ENCODE data around the gene HHAT.
"Not testable (repeated sequence)": the region's sequence is repeated elsewhere in the genome, so short reads cannot be mapped to it uniquely, and the experiment has no call there.

HHAT gene

DNA sequence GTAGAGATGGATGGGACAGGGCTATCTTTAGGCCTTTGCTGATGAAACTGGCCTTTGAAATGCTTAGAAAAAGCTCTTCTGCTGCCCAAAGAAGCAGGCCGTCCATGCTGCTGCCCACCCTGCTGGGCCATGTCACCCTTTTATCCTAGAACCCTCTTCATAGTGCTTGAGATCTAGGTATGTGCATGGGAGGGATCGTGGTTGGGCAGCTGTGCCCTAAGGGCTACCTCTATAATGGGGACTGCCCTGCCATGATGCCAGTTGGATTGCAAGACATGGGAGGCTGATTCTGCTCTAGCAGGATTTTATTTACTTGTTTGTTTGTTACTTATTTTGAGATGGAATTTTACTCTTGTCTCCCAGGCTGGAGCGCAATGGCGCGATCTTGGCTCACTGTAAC is 69.0 kb downstream of the HHAT start:
- DNase-seq (ENCODE audit: low read depth): no peak
- TF ChIP-seq, protein P1, sequence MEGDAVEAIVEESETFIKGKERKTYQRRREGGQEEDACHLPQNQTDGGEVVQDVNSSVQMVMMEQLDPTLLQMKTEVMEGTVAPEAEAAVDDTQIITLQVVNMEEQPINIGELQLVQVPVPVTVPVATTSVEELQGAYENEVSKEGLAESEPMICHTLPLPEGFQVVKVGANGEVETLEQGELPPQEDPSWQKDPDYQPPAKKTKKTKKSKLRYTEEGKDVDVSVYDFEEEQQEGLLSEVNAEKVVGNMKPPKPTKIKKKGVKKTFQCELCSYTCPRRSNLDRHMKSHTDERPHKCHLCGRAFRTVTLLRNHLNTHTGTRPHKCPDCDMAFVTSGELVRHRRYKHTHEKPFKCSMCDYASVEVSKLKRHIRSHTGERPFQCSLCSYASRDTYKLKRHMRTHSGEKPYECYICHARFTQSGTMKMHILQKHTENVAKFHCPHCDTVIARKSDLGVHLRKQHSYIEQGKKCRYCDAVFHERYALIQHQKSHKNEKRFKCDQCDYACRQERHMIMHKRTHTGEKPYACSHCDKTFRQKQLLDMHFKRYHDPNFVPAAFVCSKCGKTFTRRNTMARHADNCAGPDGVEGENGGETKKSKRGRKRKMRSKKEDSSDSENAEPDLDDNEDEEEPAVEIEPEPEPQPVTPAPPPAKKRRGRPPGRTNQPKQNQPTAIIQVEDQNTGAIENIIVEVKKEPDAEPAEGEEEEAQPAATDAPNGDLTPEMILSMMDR (conservative IDR thresholded peaks at IDR 0.05; ENCODE audit: low read depth, low read length): no peak

DNA sequence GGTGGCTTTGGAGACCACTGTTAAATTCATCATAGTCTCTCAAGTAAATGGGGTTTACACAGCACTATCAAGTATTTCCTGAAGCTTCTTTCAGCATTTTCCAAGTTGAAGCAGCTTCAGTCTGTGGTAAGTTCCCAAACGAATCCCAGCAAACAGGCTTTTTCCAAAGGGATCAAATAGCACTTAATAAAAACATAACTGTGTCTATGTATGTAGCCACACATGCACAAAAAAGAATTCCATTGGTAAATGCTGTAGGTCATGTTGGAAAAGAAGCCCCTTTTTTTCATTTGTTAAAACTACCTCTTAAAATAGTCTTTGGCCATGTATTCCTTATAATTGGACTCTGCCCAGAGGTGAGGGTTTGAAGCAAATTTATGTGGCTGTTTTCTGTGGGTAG is 69.8 kb downstream of the HHAT start:
- TF ChIP-seq, protein P1 (conservative IDR thresholded peaks at IDR 0.05; ENCODE audit: low read depth, low read length): no peak
- H3K4me3 ChIP-seq (ENCODE audit: low read length): no peak overlapping the region
- no peak for DNase-seq (ENCODE audit: low read depth)

More for the DNA sequence above, 69.0 kb downstream of the HHAT start:
- H3K4me3 ChIP-seq (ENCODE audit: low read length): no peak overlapping the region

DNA sequence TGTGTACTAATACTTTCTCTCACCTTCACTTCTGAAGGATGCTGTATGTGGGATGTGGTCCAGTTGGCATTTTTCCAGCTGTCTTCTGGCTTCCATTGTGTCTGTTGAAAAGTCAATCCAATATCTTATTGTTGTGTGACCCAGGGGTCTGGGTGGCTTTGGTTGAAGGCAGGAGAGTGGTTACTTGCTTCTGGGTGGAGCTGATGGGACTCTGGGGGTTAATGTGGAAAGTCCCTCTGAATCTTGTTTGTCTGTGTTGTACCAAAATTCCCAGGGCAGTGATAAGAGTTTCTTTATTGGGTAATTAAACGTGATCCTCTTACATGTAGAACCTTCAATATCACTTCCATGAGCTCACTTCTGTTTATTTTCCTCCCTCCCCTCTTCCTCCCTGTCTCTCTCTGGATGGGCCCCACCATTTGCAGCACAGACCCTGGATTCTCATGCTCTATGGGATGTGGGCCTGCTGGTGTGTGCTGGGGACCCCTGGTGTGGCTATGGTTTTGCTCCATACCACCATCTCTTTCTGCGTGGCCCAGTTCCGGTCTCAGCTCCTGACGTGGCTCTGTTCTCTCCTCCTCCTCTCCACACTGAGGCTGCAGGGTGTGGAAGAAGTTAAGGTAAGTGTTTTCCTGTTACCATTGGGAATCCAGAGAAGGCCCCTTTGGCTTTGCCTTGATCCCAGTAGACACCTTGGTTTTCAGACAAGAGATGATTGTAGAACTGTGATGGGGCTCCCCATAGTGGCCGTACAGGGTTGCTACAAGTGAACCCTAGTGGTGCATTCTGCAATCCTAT is 71.5 kb downstream of the HHAT start:
- DNase-seq (ENCODE audit: low read depth): peak; percentile 22
- no peak overlapping the region for H3K4me3 ChIP-seq (ENCODE audit: low read length)
- TF ChIP-seq, protein P1 (conservative IDR thresholded peaks at IDR 0.05; ENCODE audit: low read depth, low read length): peak; percentile 93

DNA sequence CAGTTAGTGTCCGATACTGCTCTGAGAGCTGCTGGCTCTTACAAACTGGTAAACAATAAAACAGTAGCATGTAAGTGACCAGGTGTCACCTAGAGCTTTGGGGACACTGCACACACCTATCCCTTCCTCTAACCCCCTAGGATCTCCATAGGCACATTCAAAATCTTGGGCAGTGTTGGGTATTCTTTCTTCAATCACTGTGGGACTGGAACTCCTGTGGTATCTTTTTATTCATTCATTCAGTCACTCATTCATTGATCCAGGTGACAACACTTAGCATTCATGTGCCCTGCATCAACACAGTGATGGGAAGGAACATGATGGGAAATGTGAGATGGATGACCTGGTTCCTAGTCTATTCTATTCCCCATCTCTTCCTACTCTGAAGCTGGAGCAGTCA is 73.9 kb downstream of the HHAT start:
- no peak overlapping the region for H3K4me3 ChIP-seq (ENCODE audit: low read length)
- TF ChIP-seq, protein P1 (conservative IDR thresholded peaks at IDR 0.05; ENCODE audit: low read depth, low read length): no peak
- no peak for DNase-seq (ENCODE audit: low read depth)

DNA sequence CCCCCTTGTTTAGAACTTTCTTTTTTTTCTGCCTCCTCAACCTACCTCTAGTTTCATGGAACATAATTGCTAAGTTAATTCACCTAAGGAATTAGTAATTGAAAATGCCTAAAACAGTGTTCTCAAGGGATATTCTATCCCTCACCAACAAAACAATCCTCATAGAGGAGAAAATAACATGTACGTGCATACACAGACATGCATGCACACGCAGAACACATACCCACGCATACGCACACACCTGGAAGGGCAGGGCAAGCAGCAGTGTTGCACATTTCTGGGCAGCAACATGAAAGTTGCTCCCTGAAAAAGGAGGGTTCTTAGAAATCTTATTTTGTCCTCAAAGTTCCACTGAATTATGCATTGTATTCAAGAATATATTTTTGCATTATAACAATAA is 76.6 kb downstream of the HHAT start:
- no peak overlapping the region for H3K4me3 ChIP-seq (ENCODE audit: low read length)
- no peak for DNase-seq (ENCODE audit: low read depth)
- TF ChIP-seq, protein P1 (conservative IDR thresholded peaks at IDR 0.05; ENCODE audit: low read depth, low read length): no peak

DNA sequence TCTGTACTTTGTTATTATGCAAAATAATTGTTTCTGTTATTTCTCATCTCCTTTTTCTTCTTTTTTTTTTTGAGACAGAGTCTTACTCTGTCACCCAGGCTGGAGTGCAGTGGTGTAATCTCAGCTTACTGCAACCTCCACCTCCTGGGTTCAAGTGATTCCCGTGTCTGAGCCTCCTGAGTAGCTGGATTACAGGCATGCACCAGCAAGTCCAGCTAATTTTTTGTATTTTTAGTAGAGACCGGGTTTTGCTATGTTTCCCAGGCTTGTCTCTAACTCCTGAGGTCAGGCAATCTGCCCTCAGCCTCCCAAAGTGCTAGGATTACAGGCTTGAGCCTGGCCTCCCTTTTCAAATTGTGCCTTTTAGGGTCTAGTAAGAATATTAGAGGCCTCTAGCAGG is 77.6 kb downstream of the HHAT start:
- DNase-seq (ENCODE audit: low read depth); H3K4me3 ChIP-seq (ENCODE audit: low read length): not testable (repeated sequence)

DNA sequence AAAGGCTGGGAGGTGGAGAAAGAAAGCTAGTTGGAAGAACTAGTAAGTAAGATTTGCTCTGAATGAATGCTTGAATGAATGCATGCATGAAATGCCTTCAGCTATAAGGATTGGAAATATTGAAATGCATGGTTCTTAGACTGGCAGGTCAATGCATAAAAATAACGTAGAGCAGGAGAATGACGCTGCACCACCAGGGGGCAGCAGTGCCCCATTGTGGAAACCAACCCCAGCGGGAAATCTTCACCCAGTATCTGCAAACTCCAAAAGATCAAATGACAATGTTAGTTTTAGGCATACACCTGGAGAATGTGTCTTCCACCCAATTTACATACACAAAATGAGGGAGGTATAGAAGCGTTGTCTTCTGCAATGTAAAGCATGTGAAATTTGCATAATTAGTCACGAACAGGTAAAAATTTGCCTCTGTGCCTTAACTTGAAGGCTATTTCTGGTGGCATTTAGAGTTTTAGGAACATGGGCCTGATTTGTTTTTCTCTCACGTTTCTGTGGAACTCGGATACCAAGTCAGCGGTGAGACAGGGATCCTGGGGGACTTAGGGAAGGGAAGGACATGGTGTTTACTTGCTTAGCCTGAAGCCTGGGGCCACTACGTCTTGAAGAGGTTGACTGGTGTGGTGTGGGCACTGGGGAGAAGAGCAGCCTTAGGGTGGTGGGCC is 78.6 kb downstream of the HHAT start:
- peak; percentile 13 for DNase-seq (ENCODE audit: low read depth)
- TF ChIP-seq, protein P1 (conservative IDR thresholded peaks at IDR 0.05; ENCODE audit: low read depth, low read length): peak; percentile 97

More for the DNA sequence above, 78.6 kb downstream of the HHAT start:
- no peak overlapping the region for H3K4me3 ChIP-seq (ENCODE audit: low read length)

Data from retinal pigment epithelial cell (primary cell).